LHCN-M2 (cell line): ENCODE measurements around the gene STK4. TPM values are rescaled to one million over a fixed set of nuclear protein-coding genes. Genes with fewer than 3 reads are reported as not detected.
A peak's percentile ranks its signal among the peaks of the same experiment; 100 is the strongest.
"Not testable (repeated sequence)": the region's sequence is repeated elsewhere in the genome, so short reads cannot be mapped to it uniquely, and the experiment has no call there.

Source experiments
- DNase-seq: peaks from one replicate; pipeline ENCODE4 v3.0.0-alpha.2; 2012; ENCODE audit warnings: low read depth
- total RNA-seq: library from RNA; depleted of rRNA; stranded (reverse); fragments of >200 nt; gene quantifications from 2 replicates; pipeline ENCODE4 v1.2.3, GENCODE V29; 2014

STK4 gene
- total RNA-seq, 1 experiment from 2014 or later: 22.3 TPM

DNA sequence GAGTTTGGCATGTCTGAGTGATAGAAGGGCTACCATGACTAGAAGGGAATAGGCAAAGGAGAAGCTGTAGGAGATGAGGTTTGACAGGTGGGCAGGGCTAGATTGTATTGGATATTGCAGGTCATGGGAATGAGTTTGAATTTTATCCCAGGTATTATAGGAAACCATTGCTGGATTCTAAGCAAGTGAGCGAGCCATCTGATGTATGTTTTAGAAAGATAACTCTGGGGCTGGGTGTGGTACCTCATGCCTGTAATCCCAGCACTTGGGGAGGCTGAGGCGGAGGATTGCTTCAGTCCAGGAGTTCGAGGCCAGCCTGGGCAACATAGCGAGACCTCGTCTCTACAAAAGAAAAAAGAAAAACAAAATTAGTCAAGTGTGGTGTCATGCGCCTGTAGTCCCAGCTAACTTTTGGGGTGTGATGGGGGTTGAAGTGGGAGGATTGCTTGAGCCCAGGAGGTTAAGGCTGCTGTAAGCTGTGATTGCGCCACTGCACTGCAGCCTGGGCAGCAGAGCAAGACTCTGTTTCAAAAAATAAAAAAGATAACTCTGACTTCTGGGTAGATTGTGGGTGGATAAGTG is 16.9 kb downstream of the STK4 start:
- DNase-seq: no peak

DNA sequence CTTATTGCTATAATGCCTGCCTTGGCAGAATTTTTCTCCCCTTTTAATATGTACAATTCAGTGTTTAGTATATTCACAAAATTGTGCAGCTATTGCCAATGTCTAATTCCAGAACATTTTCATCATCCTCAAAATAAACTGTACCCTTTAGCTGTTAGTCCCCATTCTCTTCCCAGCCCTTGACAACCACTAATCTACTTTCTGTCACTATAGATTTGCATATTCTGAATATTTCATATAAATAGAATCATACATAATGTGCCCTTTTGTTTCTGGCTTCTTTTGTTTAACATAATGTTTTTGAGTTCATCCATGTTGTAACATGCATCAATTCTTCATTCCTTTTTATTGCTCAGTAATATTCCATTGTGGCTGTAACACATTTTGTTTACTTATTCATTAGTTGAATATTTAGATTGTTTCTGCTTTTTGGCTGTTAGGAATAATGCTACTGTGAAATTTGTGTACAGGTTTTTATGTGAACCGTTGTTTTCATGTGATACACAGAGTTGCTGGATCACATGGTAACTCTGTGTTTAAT is 22.4 kb downstream of the STK4 start:
- no peak for DNase-seq

DNA sequence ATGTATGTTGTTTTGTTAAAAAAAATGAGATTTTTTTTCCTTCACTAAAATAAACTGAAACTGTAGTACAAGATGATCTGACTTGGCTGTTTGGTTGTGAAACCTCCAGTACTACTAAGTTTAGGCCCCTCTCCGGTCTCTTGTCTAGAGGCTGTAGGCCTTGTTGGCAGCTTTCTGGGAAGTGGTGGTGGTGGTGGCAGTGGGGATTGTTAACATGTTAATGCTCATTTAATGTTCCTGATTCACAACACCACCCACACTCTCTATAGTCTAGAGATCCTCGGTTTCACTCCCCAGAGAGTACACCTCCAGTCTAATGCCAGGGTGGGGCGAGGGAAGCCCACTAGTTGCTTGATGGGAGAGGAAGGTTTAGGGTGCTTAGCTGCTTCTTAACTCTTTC is 24.1 kb downstream of the STK4 start:
- no peak for DNase-seq

DNA sequence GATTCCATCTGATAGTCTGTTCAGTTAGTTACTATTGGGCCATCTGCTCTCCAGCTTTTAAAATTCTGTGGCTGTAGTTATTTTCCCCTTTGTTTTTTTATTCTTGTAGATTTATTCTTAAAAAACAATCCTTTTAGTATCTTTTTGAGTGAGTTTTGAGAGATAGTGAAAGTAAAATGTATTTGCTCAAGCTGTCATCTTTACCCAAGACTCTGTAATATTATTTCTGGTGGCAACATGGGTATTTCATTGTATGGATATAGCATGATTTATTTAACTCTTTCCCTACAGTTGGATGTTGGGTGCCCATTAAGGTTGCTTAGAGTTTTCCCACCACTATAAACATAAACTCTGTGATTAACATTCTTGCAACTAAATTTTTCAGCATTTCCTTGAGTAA is 24.6 kb downstream of the STK4 start:
- DNase-seq: no peak

DNA sequence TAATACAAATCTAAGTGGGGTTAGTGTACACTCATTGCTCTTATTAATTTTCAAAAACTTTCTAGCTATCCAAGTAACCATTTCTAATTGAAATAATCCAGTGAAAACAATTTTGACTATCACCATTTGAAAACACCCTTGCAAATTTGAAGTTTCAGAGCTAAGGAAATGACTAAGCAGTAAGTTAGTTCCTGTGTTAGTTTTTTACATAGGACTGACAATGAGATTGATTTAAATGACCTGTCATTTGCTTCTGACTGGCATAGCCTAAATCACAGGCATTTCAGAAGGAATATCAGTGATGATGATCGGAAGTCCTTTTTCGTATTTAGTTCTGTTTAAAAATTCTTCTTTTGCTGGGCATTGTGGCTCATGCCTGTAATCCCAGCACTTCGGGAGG is 27.0 kb downstream of the STK4 start:
- no peak for DNase-seq

DNA sequence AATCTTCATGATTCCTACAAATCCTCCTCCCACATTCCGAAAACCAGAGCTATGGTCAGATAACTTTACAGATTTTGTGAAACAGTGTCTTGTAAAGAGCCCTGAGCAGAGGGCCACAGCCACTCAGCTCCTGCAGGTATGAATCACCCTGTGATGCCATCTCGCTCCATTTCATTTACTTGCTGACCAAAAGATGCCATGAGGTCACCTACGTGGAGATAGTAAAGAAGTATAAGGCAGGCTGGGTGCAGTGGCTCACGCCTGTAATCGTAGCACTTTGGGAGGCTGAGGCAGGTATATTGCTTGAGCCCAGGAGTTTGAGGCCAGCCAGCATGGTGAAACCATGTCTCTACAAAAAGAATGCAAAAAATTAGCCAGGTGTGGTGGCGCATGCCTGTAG is 30.9 kb downstream of the STK4 start:
- DNase-seq: no peak

DNA sequence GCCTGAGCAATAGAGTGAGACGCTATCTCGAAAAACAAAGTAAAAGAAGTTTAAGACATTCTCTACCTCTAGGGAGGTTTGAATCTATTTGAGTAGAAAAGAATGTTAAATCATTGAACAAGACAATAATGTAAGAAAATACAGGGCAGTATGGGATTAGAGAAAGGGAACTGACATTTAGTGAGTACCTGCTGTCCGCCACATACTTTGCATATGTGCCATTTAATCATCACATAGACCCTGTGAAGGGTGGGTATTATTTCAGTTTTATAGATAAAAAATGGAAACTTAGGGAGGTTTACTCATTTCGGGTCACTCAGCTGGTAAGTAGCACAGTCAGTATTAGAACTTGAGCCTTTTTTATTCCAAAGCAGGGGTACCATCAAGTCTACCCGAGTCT is 31.4 kb downstream of the STK4 start:
- DNase-seq: no peak

DNA sequence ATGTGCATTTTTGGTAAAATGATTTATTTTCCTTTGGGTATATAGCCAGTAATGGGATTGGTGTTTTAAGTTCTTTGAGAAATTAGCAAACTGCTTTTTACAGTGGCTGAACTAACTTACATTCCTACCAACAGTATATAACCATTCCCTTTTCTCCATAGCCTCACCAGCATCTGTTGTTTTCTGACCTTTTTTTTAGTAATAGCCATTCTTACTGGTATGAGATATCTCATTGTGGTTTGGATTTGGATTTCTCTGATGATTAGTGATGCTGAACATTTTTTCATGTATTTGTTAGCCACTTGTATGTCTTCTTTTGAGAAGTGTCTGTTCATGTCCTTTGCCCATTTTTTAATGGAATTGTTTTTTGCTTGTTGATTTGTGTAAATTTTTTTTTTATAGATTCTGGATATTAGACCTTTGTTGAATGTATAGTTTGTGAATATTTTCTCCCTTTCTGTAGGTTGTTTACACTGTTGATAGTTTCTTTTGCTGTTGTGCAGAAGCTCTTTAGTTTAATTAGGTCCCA is 42.3 kb downstream of the STK4 start:
- DNase-seq: peak; percentile 45

DNA sequence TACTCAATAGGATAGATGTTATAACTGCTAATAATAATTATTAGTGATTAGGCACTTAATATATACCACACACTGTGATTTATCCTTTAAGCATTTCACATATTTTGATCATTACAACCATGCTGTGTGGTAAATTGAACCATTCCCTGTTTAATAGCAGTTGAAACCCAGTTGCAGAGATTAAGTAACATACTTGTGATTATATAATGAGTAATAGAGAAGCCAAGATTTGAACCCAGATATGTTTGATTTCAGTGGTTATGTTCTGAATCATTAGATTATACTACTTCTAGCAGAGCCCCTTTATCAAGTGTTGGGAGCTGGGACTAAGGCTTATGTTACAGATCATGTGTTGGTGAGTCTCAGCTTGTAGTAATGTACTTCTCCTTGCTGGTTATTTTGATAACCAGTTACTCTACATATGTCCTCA is 44.1 kb downstream of the STK4 start:
- DNase-seq: peak; percentile 48

DNA sequence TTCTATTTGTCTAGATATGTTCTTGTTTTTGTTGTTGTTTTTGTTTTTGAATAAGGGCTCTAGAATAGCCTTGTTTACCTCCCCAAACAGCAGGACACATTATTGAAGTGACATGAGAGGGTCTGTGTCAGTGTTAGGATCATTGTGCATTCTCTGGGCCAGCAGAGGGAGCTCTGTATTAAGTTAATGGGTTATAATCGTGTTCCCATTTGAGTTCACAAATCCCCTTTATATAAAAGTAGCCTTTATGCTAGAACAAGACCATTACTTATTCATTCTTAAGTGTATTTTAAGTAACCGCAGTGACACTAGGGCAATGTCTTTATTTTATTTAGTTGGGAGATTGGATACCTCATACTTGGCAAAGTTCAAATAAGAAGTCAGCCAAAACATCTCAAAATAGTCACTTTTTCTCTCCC is 44.8 kb downstream of the STK4 start:
- peak; percentile 72 for DNase-seq

DNA sequence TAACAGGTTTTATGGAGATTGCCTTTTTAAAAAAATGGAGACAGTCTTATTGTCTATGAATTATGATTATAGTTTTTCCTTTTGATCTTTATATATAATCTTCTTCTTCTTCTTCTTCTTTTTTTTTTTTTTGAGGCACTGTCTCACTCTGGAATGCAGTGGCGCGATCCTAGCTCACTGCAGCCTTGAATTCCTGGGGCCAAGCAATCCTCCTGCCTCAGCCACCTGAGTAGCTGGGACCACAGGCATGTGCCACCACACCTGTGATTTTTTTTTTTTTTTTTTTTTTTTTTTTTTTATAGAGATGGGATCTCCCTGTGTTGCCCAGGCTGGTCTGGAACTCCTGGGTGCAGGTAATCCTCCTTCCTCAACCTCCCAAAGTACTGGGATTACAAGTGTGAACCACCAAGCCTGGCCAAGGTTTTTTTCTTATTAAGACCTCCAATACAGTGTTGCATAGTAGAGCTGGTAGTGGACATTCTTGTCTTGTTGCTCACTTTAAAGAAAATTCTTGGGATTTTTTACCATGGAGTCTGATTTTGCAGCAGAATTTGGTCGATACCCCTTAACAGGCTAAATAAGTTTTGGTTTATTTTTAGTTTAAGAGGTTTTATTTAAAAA is 46.5 kb downstream of the STK4 start:
- peak; percentile 62 for DNase-seq

DNA sequence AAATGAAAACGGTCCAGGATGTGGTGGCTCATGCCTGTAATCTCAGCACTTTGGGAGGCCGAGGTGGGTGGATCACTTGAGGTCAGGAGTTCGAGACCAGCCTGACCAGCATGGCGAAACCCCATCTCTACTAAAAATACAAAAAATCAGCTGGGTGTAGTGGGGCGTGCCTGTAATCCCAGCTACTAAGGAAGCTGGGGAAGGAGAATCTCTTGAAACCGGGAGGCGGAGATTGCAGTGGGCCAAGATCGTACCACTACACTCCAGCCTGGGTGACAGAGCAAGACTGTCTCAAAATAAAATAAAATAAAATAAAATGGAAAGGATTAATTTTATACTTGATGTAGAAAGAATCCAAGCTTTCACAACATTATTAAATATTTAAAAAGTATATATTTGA is 47.8 kb downstream of the STK4 start:
- DNase-seq: not testable (repeated sequence)

DNA sequence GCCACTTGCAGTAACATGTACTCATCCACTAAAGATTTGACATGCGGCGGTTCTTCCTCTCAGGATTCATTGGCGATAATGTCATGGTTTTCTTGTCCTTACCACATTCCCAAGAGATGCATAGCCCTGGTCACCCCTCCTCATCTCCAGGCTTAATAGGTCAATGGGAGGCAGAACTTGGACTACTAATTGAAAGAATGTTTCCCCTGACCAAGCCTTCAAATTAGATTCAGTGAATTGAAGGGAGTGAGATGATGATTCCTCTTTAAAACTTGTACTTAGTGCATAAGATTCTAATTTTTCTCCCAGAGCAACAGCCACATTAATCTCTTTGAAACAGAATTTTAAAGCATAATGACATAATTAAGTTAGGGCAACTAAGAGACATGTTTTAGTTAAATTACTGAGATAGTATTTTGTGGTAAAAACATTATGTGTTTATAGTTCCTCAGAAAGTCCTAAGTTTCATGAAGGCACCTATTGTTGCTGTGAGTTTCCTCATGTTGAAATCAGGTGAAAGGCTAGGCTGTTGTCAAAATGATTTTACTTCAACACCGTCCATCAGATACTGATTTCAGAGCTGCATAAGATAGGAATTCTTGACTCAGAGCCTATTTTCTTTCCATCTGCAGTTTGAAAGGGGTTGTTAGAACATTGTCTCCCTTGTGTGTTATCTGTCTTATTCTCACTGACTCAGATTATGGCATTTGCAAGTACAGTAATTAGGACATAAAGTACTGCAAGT is 48.5 kb downstream of the STK4 start:
- peak; percentile 65 for DNase-seq

DNA sequence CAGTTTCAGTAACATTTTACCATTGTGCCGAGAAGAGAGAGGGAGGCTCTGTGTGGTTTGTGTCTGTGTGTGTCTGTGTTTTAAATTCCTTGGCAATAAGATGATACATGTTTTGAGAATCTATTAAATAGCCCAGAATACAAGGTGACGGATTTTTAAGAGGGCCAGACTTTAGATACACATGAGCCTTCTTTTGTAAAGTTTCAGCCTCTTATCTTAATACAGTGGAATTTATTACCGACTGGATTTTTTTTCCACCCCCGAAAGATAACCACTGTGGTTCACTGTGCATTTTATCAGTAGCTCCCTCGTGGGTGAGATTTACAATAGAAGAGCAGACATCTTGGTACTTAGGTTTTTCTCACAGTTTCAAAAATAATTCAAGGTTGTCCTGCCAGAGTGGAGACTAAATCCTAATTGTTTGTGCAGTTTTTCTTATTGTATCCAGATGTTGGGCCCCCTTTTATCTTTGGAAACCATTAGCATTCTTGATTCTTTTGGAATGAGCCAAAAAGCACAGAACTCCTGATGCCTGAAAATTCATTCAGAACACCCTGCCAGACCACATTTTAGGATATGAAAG is 49.9 kb downstream of the STK4 start:
- no peak for DNase-seq

DNA sequence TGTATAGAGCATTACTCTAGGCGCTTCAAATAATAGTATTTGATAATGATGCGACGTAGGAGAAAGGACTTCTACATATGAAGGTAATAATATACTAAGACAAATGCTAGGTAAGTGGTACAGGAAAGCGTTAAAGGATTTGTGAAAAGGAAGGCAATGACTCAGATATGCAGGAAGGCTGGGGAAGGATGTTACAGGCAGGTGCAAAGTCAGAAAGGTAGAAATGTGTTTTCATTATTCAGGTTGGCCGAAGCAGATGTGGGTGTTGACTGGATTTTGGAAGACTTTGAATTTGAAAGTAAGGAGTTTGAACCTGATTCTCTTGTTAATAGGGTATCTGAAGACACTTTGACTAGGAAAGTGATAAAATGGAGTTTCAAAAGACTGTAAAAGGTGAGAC is 51.0 kb downstream of the STK4 start:
- no peak for DNase-seq

DNA sequence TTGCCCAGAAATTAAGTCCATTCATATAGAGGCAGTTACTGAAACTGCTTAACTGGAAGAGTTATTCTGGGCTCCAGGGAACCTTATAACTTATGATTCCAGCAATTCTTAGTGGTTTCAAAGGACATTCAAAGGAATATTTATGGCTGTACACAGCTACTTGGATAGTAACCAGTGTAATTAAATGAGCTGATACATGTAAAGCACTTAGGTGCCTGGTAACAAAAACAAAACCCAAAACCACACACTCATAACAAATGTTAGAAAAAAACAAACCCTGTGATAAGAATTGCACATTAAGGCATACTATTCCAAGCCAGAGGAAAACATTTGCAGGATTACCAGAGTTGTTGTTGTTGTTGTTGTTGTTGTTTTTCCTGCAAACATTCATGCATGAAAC is 51.5 kb downstream of the STK4 start:
- no peak for DNase-seq

DNA sequence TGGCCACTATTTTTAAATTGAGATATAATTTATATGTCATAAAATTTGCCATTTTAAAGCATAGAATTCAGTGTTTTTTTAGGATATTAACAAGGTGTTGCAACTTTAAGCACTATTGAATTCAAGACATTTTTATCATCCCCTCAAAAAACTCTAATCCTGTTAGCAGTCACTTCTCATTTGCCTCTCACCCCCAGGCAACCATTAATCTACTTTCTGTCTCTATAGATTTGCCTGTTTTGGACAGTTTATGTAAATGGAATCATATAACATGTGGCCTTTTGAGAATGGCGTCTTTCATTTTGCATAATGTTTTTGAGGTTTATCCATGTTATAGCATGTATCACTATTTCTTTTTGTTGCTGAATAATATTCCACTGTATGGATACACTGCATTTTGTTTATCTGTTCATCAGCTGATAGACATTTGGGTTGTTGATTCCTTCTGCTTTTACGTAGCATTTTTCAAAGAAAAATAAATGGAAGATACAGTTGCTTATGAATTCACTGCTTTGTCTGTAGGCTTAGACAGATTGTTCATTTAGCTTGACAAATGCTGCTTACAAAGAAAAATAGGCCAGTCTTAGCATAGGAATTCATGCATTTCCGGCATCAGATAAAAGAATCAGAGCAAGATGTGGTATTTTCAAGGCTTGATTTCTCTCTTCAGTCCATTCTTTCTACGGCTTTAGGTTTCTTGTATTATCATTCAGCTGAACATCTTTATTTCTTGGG is 52.9 kb downstream of the STK4 start:
- no peak for DNase-seq

DNA sequence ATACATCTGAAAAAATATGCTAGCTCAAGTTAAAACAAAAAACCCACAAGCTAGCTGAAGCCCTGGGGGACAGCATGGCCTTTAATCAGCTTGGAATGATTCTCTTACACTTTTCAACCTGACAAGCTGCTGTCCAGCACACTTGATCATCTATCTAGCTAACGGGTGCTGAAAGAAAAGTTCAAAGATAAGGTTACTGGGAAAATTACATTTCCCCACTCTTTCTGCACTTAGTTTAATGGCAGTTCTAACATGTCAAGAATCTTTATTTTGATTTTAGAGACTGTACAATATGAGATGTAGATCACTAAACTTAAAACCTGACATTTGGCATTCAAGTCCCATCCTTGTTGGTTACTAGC is 53.4 kb downstream of the STK4 start:
- no peak for DNase-seq

DNA sequence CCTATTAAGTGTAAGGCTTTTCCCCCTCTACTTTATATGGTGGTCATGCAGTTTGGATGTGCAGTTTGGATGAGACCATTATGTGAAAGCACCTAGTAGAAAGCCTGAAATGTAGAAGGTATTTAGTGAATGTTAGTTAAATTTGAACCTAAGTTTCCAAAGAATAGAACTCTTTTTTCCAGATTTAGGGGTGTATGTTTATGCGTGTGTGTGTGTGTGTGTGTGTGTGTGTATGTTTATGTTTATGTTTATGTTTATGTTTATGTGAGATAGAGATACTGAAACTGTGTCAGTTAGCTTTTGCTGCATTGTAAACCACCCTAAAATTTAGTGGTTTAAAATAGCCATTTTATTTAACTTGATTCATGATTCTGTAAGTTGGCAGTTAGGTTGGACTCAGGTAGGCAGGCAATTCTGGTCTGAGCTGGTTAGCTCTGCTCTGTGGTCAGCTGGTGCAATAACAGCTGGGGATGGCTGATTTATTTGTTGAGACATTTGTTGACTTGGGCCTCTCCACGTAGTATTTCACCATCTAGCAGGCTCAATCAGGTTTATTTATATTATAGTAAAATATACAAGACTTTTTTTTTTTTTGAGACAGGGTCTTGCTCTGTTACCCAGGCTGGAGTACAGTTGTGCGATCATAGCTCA is 54.0 kb downstream of the STK4 start:
- peak; percentile 79 for DNase-seq

DNA sequence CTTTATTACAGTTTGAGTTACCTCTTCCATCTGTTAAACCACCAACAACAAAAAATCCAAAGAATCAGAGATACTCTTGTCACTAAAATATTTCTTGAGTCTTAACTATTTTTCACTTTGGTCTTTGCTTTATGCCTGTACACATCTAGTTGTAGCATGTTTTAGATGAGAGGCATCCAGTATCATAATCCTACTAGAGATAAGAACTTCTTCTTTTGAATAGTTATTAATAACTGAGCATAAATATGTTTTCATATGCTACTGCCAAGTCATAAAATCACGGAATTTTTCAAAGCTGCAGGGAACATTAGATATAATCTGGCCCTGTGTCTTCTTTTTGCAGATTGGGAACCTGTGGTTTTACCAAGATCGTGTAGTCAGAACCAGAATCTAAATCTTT is 55.3 kb downstream of the STK4 start:
- DNase-seq: no peak

DNA sequence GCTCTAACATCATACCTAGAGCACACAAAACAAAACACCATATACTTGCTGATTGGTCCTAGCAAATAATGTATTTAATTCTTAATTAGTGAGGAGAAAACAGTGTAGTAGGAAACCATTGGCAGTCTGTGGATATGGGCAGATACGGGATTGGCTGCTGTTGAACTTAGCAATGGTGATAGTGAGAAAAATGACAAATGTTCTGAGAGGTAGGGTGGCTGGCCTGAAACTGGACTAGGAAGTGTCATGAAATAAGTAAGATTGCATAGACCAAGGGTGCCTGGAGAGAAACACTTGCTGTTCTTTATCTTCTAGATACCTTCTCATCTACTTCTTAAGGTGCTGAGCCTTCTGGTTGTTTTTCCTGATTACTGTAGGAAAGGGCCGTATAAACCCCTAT is 56.8 kb downstream of the STK4 start:
- not testable (repeated sequence) for DNase-seq
